HG02763 (cell line): Measurements from ENCODE around the gene RELB.
"Not testable (repeated sequence)": the region's sequence is repeated elsewhere in the genome, so short reads cannot be mapped to it uniquely, and the experiment has no call there.

Experiments
- ATAC-seq: cut with Tn5 transposase; IDR thresholded peaks from one replicate; pipeline ENCODE4 v1.9.1; 2021; ENCODE audit warnings: mild to moderate bottlenecking, moderate library complexity; ENCODE audit not compliant: unreplicated experiment

The RELB gene, protein sequence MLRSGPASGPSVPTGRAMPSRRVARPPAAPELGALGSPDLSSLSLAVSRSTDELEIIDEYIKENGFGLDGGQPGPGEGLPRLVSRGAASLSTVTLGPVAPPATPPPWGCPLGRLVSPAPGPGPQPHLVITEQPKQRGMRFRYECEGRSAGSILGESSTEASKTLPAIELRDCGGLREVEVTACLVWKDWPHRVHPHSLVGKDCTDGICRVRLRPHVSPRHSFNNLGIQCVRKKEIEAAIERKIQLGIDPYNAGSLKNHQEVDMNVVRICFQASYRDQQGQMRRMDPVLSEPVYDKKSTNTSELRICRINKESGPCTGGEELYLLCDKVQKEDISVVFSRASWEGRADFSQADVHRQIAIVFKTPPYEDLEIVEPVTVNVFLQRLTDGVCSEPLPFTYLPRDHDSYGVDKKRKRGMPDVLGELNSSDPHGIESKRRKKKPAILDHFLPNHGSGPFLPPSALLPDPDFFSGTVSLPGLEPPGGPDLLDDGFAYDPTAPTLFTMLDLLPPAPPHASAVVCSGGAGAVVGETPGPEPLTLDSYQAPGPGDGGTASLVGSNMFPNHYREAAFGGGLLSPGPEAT

DNA sequence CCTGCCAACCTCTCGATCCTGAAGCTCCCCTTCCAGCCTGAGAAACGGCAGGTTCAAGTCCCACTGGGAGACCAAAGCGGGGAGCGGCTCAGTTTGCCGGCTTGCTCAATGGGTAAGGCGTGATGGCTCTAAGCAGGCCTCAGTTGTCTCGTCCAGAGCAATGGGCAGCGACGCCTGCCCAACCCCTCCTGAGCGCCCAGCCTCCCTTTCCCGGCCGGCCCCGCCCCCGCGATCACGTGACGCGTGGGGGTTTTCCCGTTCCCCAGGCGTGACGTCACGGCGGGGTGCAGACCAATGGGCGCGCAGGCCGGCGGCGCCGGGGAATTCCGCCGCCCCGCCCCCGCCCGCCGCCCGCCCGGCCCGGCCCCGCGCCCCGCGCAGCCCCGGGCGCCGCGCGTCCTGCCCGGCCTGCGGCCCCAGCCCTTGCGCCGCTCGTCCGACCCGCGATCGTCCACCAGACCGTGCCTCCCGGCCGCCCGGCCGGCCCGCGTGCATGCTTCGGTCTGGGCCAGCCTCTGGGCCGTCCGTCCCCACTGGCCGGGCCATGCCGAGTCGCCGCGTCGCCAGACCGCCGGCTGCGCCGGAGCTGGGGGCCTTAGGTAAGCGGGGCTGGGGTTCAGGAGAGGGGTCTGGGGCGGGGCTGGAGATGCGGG is at the start of gene RELB:
Gene RELB, plus strand, starts transcription at position 378 of the 653 bp plus-strand sequence. Its CDS starts 116 bp downstream, at position 494.
- ATAC-seq = peak; percentile 53

DNA sequence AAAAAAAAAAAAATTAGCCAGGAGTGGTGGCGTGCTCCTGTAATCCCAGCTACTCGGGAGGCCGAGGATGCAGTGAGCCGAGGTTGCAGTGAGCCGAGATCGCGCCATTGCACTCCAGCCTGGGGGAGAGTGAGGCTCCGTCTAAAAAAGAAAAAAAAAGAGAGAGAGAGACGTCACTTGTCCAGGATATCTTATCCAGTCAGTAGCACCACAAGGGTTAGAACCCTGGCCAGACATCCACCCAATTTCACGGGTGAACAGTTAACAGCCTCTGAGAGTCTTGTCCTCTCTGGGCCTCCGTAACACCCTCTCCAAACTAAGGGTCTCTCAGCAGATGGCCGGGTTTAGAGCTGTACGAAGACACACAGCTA is 47.0 kb upstream of the RELB start:
- no peak for ATAC-seq

DNA sequence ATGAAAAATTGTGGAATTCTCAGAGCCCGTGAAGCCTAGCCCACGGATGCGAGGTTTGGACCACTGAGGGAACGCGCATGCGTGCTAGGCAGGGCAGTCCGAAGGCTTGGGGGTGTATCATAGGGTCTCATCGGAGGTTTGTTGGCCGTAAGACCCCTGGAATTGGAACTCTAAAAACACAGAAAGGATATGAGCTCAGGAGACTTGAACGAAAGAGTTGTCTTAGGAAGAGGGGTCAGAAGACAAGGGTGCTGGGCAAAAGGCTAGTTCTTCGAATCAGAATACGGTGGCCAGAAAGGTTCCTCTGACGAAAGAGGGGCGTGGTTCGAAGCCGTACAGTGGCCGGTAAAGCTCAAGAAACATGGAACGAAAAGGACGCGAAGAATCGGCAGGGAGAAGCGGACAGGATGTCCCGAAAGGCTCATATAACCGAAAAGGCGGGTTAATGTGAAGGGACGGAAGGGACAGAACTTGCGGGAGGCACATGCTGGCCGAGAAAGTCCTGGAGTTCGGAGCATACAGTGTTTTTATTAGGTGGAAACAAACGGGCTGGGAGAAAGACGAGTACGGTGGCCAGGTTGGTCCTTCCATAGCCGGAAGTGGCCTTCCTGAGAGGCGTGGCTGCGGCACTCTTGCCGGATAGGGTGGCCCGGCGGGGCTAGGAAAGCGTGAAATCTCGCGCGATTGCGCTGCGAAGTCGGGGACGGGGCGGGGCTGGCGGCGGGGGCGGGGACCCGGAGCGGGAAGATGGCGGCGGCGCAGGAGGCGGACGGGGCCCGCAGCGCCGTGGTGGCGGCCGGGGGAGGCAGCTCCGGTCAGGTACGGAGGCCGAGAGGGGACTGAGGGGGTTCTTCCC is 46.4 kb upstream of the RELB start, which contains the start of gene CLPTM1:
Gene CLPTM1, plus strand, starts transcription at position 732 of the 856 bp plus-strand sequence. Its CDS starts 16 bp downstream, at position 748.
- ATAC-seq = peak; percentile 88

DNA sequence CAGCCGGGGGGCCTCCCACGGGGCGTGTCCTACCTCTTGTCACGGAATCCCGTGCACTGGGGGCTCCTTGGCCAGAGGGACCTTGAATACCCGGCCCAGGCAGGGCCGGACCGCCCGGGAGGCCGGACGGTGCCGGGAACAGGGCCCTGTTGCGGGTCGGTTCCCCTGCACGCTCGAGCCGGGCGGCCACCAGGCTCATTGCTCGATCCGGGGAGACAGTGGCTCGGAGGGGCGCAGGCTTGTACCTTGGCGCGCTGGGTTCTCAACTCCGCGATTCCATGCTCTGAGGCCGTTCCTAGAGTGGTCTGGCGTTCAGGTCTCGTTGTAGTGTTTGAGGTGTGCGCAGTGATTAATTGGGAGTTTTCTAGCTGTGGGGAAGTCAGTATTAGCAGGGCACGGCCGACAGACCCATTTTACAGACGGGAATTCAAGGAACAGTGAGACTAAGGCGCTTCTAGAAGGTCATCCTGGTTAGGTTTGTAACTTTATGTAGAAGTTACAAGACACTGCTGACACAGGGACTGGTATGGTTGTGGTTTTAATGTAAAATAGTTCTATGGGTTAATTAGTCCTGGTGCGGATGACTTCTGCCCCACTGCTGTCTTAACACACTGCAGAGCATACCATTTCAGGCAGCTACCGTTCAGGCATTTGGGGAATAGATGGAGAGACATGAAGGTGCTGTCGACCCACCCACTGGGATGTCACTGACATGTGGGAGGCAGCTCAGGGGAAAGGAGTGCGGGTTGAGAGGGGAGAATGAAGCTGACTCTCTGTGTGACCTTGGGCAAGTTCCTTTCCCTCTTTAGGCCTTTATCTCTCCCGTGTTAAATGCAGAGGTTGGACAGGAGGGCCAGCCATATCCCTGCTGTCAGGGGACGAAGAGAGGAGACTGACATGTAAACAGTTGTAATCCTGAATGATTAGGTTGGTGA is 45.5 kb upstream of the RELB start:
- no peak for ATAC-seq

DNA sequence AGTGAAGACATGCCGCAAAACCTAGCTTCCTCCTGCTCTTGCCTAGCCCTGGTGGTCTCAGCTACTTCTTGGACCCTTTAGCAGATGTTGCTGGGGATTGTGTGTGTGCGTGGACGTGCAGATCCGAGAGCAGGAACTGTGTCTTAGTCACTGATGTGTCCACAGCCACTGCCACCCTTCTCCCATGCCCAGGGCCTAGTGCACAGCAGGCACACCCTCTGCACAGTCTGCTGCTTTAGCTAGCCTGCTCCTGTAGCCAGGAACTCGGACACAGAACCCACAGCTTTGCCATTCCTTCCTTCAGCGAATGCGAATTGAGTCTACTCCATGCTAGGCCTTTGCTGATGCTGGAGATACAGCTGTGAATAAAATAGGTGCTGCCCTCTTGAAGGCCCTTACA is 43.7 kb upstream of the RELB start:
- no peak for ATAC-seq

DNA sequence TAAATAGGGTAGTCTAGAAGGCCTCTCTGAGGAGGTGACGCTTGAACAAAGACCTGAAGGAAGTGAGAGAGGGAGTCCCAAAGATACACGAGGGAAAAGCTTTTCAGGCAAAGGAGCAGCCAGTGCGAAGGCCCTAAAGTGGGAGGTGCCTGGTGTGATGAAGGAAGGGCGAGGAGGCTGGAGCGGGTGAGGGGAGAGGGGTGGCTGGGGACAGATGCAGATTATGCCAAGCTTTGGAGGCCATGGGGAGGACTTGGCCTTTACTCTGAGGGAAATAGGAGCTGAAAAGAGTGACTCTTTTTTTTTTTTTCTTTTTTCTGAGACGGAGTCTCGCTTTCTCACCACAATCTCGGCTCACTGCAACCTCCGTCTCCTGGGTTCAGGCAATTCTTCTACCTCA is 43.2 kb upstream of the RELB start:
- no peak for ATAC-seq

DNA sequence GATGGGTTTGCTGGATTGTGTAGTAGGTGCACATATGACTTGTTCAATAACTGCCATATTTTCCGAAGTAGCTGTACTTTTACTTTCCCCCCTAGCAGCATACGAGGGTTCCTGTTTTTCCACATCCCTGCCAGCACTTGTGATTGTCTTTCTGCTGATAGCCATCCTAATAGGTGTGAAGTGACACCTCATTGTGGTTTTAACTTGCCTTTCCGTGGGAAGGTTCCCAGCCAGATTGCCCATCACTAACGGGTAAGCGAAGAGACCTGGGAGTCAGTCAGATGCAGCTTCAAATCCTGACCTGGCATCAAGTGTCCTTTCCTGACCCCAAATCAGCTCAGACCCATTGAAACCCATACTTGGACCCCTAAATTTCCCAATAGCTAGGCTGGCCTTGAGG is 41.6 kb upstream of the RELB start:
- no peak for ATAC-seq

DNA sequence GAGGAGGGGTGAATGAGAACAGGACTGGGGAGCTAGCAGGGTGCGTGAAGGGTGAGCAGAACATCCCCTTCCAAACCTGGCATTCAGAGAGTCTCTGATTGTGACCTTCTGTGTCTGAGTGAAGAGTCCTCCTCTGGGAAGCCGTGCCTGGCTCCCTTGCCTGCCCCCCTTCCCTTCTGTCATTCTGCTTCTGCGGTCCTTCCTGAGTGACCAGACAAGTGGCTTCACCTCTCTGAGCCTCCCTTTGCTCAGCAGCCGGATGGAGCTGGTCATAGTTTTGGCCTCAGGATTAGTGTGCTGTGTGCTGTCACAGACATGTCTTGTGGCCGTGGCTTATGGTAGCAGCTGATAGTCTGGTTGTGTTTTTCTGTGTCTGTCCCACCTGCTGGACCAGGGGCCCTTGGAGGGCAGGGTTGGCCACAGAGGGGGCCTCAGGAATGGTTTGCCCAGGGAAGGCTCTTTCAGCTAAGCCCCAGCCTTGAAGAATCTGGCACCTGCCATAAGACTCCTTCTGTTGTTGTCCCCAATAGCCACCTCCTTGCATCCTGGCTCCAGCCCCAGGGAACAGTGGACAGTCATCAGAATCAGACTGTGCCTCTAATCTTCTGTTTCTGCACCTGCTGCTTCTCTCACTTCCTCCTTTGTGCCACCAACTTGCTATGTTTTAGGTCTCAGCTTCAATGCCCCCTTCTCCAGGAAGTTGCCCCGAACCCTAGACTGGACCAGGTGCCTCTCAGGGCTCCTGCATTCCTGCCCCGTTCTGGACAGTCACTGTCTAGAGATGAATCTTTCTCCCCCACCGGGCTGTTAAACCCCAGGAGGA is 40.1 kb upstream of the RELB start:
- no peak for ATAC-seq

DNA sequence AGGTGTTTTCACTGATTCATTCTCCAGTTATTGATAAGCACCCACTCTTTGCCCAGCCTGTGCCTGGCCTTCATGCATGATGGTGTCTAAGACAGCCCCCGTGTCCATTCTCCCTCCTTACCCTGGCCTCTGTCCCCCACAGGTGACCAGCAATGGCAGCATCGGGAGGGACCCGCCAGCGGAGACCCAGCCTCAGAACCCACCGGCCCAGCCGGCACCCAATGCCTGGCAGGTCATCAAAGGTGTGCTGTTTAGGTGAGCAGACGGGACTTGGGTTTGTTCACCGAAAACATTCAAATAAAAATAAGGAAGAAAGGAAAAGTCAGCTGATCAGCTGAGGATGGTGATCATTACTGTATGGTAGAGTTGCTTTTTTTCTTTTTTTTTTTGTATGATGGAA is 39.4 kb upstream of the RELB start:
- ATAC-seq = no peak

DNA sequence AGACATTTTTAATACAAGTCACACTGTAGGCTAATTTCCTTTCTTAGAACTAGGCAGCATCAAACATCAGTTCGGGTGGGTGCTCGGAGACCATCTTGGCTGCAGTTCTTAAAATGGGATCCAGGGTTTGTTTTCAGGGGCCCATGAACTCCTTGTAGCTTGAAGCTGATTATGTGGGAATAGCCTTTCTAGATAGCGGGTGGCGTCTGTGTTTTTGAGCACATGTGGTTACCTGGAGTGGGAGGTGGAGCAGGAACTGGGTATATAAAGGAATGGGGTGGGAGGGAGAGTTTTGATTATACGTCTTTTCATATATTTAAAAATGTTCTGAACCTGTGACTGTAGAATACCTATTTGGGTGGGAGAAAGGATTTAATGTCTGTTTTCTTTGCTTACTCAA is 33.1 kb upstream of the RELB start:
- ATAC-seq = no peak

DNA sequence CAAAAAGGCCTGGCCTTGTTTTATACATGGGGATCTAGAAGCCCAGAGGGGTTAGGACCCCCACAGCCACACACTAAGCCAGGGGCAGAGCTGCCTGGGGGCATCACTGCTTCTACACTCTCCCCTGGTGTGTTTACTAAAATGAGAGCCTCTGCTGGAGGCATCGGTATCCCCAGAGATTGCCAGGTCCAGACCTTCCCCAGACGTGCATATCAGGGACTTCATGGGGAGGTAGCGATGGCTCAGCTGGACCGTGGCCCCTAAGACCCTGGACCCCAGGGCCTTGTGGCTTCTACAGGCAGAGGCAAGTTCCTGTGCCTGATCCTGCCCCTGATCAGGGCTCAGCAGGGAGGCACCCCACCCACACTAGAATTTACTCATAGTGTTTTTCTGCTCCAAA is 32.6 kb upstream of the RELB start:
- ATAC-seq = no peak

DNA sequence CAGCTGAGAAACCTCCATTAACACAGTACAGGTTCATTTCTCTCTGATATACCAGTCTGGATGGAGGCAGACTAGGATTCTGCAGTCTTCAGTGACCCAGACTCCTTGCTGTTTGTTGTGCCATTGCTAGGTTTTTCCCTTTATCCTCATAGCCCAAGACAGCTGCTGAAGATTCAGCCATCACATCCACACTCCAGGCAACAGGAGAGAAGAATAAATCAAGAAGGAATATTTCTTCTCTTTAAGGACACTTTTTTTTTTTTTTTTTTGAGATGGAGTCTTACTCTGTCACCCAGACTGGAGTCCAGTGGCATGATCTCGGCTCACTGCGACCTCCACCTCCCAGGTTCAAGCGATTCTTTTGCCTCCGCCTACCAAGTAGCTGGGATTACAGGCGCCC is 31.8 kb upstream of the RELB start:
- no peak for ATAC-seq

DNA sequence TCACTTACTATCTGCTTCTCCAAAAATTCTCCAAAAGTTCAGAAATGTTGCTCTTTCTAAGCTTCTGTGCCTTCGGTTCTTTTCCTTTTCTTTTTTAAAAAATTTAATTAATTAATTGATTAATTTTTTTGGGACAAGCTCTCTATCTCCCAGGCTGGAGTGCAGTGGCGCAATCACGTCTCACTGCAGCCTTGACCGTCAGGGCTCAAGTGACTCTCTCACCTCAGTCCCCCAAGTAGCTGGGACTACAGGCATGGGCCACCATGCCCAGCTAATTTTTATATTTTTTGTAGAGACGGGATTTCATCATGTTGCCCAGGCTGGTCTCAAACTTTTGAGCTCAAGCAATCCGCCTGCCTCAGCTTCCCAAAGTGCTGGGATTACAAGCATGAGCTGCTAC is 29.8 kb upstream of the RELB start:
- ATAC-seq = not testable (repeated sequence)

DNA sequence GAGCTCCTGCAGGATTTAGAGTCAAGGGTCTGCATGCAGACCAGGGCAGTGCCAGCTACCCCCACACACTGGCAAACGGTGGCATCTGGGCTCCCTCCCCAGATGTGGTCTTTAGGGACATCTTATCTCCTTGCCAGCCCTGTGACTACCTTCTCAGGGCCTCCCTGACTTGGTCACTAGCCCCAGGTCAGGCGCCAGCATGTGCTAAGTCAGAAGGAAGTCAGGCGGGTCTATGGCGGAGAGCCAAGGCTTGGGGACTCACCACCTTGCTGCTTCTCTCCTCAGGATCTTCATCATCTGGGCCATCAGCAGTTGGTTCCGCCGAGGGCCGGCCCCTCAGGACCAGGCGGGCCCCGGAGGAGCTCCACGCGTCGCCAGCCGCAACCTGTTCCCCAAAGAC is 28.5 kb upstream of the RELB start:
- no peak for ATAC-seq

DNA sequence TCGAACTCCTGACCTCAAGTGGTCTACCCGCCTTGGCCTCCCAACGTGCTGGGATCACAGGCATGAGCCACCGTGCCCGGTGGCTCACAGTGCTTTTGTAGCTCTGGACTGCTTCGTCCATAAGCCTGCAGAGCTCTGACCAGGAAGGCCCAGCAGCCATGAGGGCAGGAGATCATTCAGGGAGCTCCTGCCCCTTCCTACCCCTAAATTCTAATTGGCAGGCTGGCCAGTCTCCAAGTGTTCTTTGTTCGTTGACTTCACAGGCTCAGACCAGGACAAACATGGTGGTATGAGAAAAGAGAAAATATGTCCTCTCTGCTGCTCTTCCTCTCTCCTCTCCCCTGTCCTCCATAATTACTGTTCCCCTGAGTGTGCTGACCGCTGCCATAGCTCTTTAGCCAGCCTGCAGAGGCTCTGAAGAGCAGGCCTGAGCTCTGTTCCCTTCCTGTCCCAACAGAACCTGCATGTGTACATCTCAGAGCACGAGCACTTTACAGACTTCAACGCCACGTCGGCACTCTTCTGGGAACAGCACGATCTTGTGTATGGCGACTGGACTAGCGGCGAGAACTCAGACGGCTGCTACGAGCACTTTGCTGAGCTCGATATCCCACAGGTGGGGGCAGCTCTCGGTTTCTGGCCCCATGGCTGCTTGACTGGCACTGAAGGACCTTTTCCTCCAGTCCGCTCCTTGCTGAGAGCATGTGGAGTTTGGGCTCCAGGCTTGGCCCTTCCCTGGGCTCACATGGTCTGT is 27.1 kb upstream of the RELB start:
- ATAC-seq = no peak

DNA sequence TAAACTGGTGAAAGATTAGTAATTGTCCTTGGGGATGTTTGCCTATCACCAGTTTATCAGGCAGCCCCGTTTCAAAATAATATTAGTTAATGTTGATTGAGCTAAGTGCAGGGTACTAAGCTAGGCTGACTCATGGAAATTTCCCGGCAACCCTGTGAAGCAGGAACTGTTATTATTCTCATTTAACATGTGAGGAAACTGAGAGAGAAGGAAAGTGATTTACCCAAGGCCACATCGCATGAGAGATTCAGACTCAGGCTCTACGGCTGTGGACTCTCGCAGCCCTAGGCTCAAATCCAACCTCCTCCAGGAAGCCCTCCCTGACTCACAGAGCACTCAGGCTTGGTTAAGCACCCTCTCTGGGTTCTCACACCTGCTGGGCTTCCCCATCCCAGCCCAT is 26.4 kb upstream of the RELB start:
- ATAC-seq = no peak

DNA sequence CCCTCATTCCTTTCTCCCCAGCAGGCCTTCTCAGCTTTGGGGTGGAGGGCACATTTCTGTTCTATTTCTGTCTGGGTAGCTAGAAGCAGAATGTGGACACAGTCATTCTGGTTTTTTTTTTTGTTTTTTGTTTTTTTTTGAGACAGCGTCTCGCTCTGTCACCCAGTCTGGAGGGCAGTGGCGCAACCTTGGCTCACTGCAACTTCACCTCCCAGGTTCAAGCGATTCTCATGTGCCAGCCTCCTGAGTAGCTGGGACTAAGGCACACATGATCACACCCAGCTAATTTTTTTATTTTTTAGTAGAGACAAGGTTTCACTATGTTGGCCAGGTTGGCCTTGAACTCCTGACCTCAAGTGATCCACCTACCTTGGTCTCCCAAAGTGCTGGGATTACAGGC is 25.8 kb upstream of the RELB start:
- no peak for ATAC-seq

DNA sequence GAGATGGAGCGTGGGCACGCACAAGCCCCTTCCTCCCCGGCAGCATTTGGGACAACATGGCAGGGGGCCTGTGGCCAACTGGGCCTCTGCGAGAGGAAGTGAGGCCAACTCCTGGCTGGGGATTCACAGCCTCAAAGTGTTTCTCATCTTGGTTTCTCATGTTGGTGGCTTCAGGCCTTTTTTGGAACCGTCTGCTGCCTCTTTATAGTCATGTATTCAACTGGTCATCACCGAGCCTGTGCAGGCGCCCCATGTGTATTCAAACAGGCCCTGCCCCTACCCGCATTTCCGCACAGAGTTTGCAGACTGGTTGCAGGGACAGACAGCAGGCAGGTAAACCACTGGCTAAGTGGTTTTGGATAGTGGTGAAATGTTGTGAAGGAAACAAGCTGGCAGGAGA is 17.3 kb upstream of the RELB start:
- ATAC-seq = no peak

DNA sequence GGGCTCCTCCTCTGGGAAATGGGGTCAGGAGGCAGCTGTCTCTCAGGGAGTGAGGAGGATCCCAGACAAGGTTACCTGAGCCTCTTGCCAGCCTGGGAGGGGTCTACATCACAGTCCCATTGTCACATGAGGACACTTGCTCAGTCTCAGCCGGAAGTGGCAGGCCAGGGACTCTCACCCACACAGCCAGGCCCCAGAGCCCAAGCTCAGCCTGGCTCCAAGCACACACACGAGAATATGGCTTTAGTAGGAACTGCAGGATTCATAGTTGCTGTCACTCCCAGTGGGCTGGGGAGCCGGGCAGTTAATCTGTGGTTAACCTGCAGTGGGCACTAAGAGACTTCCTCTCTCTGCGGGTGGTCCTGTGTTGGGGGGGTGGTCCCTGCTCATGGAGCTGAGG is 15.8 kb upstream of the RELB start:
- no peak for ATAC-seq
